ENCODE measurements around the gene TBC1D8B.
"Not testable (repeated sequence)": the region's sequence is repeated elsewhere in the genome, so short reads cannot be mapped to it uniquely, and the experiment has no call there.

Gene TBC1D8B

GRCh38 chrX:106802388-106803275, at the start of gene TBC1D8B:
TBC1D8B (plus strand) TSS chrX:106802673; CDS start chrX:106802854, 181 bp downstream.
- DNase-seq = peak; percentile 1

- not testable (repeated sequence) for DNase-seq
Measured at GRCh38 chrX:106769288-106769687, 33.2 kb upstream of the TBC1D8B start.

GRCh38 chrX:106774981-106775380, 27.5 kb upstream of the TBC1D8B start:
- no peak for DNase-seq

- DNase-seq = no peak
Measured at GRCh38 chrX:106780264-106780663, 22.2 kb upstream of the TBC1D8B start.

- no peak for DNase-seq
Measured at GRCh38 chrX:106780664-106781377, 21.7 kb upstream of the TBC1D8B start.

- no peak for DNase-seq
Measured at GRCh38 chrX:106783716-106784115, 18.8 kb upstream of the TBC1D8B start.

GRCh38 chrX:106791495-106791894, 11.0 kb upstream of the TBC1D8B start:
- DNase-seq = no peak

GRCh38 chrX:106802063-106802387, 448 bp upstream of the TBC1D8B start:
- no peak for DNase-seq

GRCh38 chrX:106811131-106811910, 8.8 kb downstream of the TBC1D8B start:
- DNase-seq = no peak

GRCh38 chrX:106812930-106813329, 10.5 kb downstream of the TBC1D8B start:
- DNase-seq = not testable (repeated sequence)

GRCh38 chrX:106814093-106814492, 11.6 kb downstream of the TBC1D8B start:
- not testable (repeated sequence) for DNase-seq

GRCh38 chrX:106862972-106863688, 60.7 kb downstream of the TBC1D8B start:
- peak; percentile 0 for DNase-seq

GRCh38 chrX:106863697-106864096, 61.2 kb downstream of the TBC1D8B start:
- DNase-seq = no peak

GRCh38 chrX:106872796-106873195, 70.3 kb downstream of the TBC1D8B start:
- DNase-seq = not testable (repeated sequence)

- DNase-seq = peak; percentile 2
Measured at GRCh38 chrX:106874075-106874474, 71.6 kb downstream of the TBC1D8B start.

GRCh38 chrX:106875151-106875550, 72.7 kb downstream of the TBC1D8B start:
- DNase-seq = no peak

- DNase-seq = no peak
Measured at GRCh38 chrX:106889468-106889867, 87.0 kb downstream of the TBC1D8B start.

- no peak for DNase-seq
Measured at GRCh38 chrX:106891762-106892460, 89.4 kb downstream of the TBC1D8B start.

- DNase-seq = peak; percentile 48
Measured at GRCh38 chrX:106894392-106894909, 92.0 kb downstream of the TBC1D8B start.

GRCh38 chrX:106894978-106895452, 92.5 kb downstream of the TBC1D8B start:
- no peak for DNase-seq

GRCh38 chrX:106897259-106897658, 94.8 kb downstream of the TBC1D8B start:
- no peak for DNase-seq

- no peak for DNase-seq
Measured at GRCh38 chrX:106898462-106898861, 96.0 kb downstream of the TBC1D8B start.

Data from NCI-H146 (cell line).